Measurements from ENCODE around the gene PNMA1. TPM values are rescaled to one million over a fixed set of nuclear protein-coding genes. Genes with fewer than 3 reads are reported as not detected.

The PNMA1 gene
- total RNA-seq, 1 donor from 2014 or later, result 25.9 TPM

GRCh38 chr14:73674986-73675385 is 39.2 kb downstream of the PNMA1 start:
- TF ChIP-seq EZH2phosphoT487 (IDR thresholded peaks at IDR 0.05) (no peak), EZH2 (IDR thresholded peaks at IDR 0.05) (no peak), CTCF (IDR thresholded peaks at IDR 0.05) (no peak)

DNA sequence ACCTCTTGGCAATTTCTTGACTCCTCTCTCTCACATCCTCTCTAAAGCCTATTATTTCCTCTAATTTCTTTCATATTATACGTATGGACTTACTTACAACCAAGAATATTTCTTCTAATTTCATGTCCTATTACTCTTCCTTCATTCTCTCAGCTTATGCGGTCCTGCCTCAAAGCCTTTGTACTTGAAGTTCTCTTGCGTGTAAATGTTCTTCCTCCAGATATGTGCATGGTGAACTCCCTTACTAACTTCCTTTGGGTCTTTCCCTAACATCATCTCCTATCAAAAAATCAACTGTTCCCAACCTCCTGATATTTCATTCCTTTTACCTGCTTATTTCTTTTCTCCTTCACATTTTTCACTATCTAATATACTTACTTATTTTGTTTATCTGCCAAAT is 46.3 kb downstream of the PNMA1 start:
- Histone ChIP-seq H3F3A (ENCODE audit: low read depth) (no peaks in the 10 kb centered on the region), H4K20me1 (ENCODE audit: low read depth) (no peaks in the 10 kb centered on the region), H3K27me3 (no peaks in the 10 kb centered on the region), H3K36me3 (no peaks in the 10 kb centered on the region), H3K9me3 (ENCODE audit: low read depth) (no peaks in the 10 kb centered on the region), H3K79me2 (ENCODE audit: low read depth) (no peaks in the 10 kb centered on the region), H3K27ac (no peak overlapping the region), H2AFZ (replicated peaks) (no peak overlapping the region), H3K4me3 (no peak overlapping the region), H3K4me2 (no peak overlapping the region), H3K4me1 (no peaks in the 10 kb centered on the region), H3K9ac (no peak overlapping the region)
- DNase-seq (ENCODE audit: low spot score), result no peak
- no peaks in the 10 kb centered on the region for H3K9me3 Mint-ChIP-seq
- no peak overlapping the region for H3K27ac Mint-ChIP-seq
- TF ChIP-seq CTCF (IDR thresholded peaks at IDR 0.05) (no peak), EZH2phosphoT487 (IDR thresholded peaks at IDR 0.05) (no peak), EZH2 (IDR thresholded peaks at IDR 0.05) (no peak)
- H3K36me3 Mint-ChIP-seq, result peaks cover 6% of the 10 kb centered on the region
- H3K27me3 Mint-ChIP-seq (ENCODE audit: insufficient read depth, low read depth), result no peaks in the 10 kb centered on the region
- H3K4me1 Mint-ChIP-seq, result no peaks in the 10 kb centered on the region
- H3K4me3 Mint-ChIP-seq, result no peak overlapping the region

More at GRCh38 chr14:73674986-73675385, 39.2 kb downstream of the PNMA1 start:
- H3F3A ChIP-seq (ENCODE audit: low read depth), result no peaks in the 10 kb centered on the region
- no peaks in the 10 kb centered on the region for H3K36me3 ChIP-seq
- no peaks in the 10 kb centered on the region for H3K9me3 ChIP-seq (ENCODE audit: low read depth)
- H2AFZ ChIP-seq (replicated peaks), result no peak overlapping the region
- Mint-ChIP-seq H3K9me3 (no peaks in the 10 kb centered on the region), H3K27me3 (ENCODE audit: insufficient read depth, low read depth) (no peaks in the 10 kb centered on the region), H3K4me3 (no peak overlapping the region), H3K4me1 (no peaks in the 10 kb centered on the region), H3K27ac (no peak overlapping the region), H3K36me3 (peaks cover 15% of the 10 kb centered on the region)
- H3K4me3 ChIP-seq, result no peak overlapping the region
- no peaks in the 10 kb centered on the region for H3K79me2 ChIP-seq (ENCODE audit: low read depth)
- H3K27ac ChIP-seq, result no peak overlapping the region
- H3K27me3 ChIP-seq, result no peaks in the 10 kb centered on the region
- H3K9ac ChIP-seq, result no peak overlapping the region
- no peak overlapping the region for H3K4me2 ChIP-seq
- H4K20me1 ChIP-seq (ENCODE audit: low read depth), result no peaks in the 10 kb centered on the region
- H3K4me1 ChIP-seq, result no peaks in the 10 kb centered on the region
- no peak for DNase-seq (ENCODE audit: low spot score)

DNA sequence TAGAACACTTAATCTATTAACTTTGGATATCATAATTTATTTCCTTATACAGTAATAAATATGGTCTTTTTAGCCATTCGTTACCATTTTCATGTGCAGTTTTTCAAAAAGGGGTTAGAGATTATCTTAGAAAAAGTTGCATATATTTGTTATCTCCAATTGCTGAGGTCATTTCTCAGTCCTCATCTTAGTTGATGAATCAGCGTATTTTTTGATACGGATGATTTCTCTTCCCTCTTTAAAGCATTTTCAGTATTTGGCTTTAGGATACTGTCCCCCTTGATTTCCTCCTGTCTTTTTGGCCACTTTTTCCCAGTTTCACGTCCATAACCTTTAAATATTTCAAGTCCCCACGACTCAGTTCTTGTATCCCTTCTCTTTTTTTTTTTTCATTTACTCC is 47.6 kb downstream of the PNMA1 start:
- H3K36me3 Mint-ChIP-seq, result peaks cover 13% of the 10 kb centered on the region
- TF ChIP-seq CTCF (IDR thresholded peaks at IDR 0.05), result no peak
- TF ChIP-seq EZH2 (IDR thresholded peaks at IDR 0.05), result no peak
- TF ChIP-seq EZH2phosphoT487 (IDR thresholded peaks at IDR 0.05), result no peak
- H3K4me1 Mint-ChIP-seq, result no peaks in the 10 kb centered on the region
- no peaks in the 10 kb centered on the region for H4K20me1 ChIP-seq (ENCODE audit: low read depth)
- peak overlapping the region; percentile 1 for H3K27ac Mint-ChIP-seq
- no peaks in the 10 kb centered on the region for H3K4me1 ChIP-seq
- no peak overlapping the region for H3K9ac ChIP-seq
- H3K9me3 Mint-ChIP-seq, result no peaks in the 10 kb centered on the region
- no peaks in the 10 kb centered on the region for H3K36me3 ChIP-seq
- no peak overlapping the region for H3K27ac ChIP-seq
- peaks cover 4% of the 10 kb centered on the region for H3K27me3 Mint-ChIP-seq (ENCODE audit: insufficient read depth, low read depth)
- no peak overlapping the region for H3K4me3 Mint-ChIP-seq
- H2AFZ ChIP-seq (replicated peaks), result no peak overlapping the region
- no peaks in the 10 kb centered on the region for H3K79me2 ChIP-seq (ENCODE audit: low read depth)
- no peaks in the 10 kb centered on the region for H3K27me3 ChIP-seq
- no peak overlapping the region for H3K4me2 ChIP-seq
- no peaks in the 10 kb centered on the region for H3K9me3 ChIP-seq (ENCODE audit: low read depth)
- H3K4me3 ChIP-seq, result no peak overlapping the region
- DNase-seq (ENCODE audit: low spot score), result no peak
- H3F3A ChIP-seq (ENCODE audit: low read depth), result no peaks in the 10 kb centered on the region

All from neural progenitor cell (in vitro differentiated cells).